ENCODE data around the gene HNRNPA1.
"Not testable (repeated sequence)": the region's sequence is repeated elsewhere in the genome, so short reads cannot be mapped to it uniquely, and the experiment has no call there.

Gene HNRNPA1

GRCh38 chr12:54296393-54297099 lies 16.0 kb downstream of the HNRNPA1 start:
- no peak for DNase-seq (ENCODE audit: low read depth in 2 of 3, low spot score in 2 of 3)

GRCh38 chr12:54298904-54299303 lies 18.4 kb downstream of the HNRNPA1 start:
- no peak for DNase-seq (ENCODE audit: low read depth in 2 of 3, low spot score in 2 of 3)

- no peak for DNase-seq (ENCODE audit: low read depth in 2 of 3, low spot score in 2 of 3)
These were observed 19.1 kb downstream of the HNRNPA1 start for GRCh38 chr12:54299515-54300224.

GRCh38 chr12:54300225-54300731 lies 19.8 kb downstream of the HNRNPA1 start:
- DNase-seq (ENCODE audit: low read depth in 2 of 3, low spot score in 2 of 3) = no peak

GRCh38 chr12:54300732-54301427 lies 20.4 kb downstream of the HNRNPA1 start, which contains the start of gene NFE2:
Gene NFE2 (minus strand): TSS chr12:54301015. CDS start chr12:54295248, 5,767 bp downstream.
- no peak for DNase-seq (ENCODE audit: low read depth in 2 of 3, low spot score in 2 of 3)

- DNase-seq (ENCODE audit: low read depth in 2 of 3, low spot score in 2 of 3) = no peak
These were observed 21.0 kb downstream of the HNRNPA1 start for GRCh38 chr12:54301428-54302048.

GRCh38 chr12:54303640-54304039 lies 23.1 kb downstream of the HNRNPA1 start:
- DNase-seq (ENCODE audit: low read depth in 2 of 3, low spot score in 2 of 3) = no peak

- no peak for DNase-seq (ENCODE audit: low read depth in 2 of 3, low spot score in 2 of 3)
These were observed 23.8 kb downstream of the HNRNPA1 start for GRCh38 chr12:54304187-54304810.

- DNase-seq (ENCODE audit: low read depth in 2 of 3, low spot score in 2 of 3) = no peak
These were observed 26.6 kb downstream of the HNRNPA1 start for GRCh38 chr12:54306925-54307741.

- no peak for DNase-seq (ENCODE audit: low read depth in 2 of 3, low spot score in 2 of 3)
These were observed 30.5 kb downstream of the HNRNPA1 start for GRCh38 chr12:54311051-54311450.

GRCh38 chr12:54312309-54312708 lies 31.8 kb downstream of the HNRNPA1 start:
- not testable (repeated sequence) for DNase-seq (ENCODE audit: low read depth in 2 of 3, low spot score in 2 of 3)

GRCh38 chr12:54321363-54321762 lies 40.8 kb downstream of the HNRNPA1 start:
- no peak for DNase-seq (ENCODE audit: low read depth in 2 of 3, low spot score in 2 of 3)

GRCh38 chr12:54324617-54325441 lies 44.3 kb downstream of the HNRNPA1 start, which contains the start of gene COPZ1:
Gene COPZ1 (plus strand): TSS chr12:54325131. CDS start chr12:54325164, 33 bp downstream.
- DNase-seq (ENCODE audit: low read depth in 2 of 3, low spot score in 2 of 3) = peak; percentile 74 to 81 (median 78)

GRCh38 chr12:54325442-54326109 lies 45.0 kb downstream of the HNRNPA1 start:
- DNase-seq (ENCODE audit: low read depth in 2 of 3, low spot score in 2 of 3) = not testable (repeated sequence)

- DNase-seq (ENCODE audit: low read depth in 2 of 3, low spot score in 2 of 3) = no peak
These were observed 48.2 kb downstream of the HNRNPA1 start for GRCh38 chr12:54328595-54329337.

GRCh38 chr12:54329759-54330158 lies 49.2 kb downstream of the HNRNPA1 start:
- no peak for DNase-seq (ENCODE audit: low read depth in 2 of 3, low spot score in 2 of 3)

GRCh38 chr12:54330442-54330841 lies 49.9 kb downstream of the HNRNPA1 start:
- DNase-seq (ENCODE audit: low read depth in 2 of 3, low spot score in 2 of 3) = no peak

- no peak for DNase-seq (ENCODE audit: low read depth in 2 of 3, low spot score in 2 of 3)
These were observed 50.9 kb downstream of the HNRNPA1 start for GRCh38 chr12:54331461-54331860.

Data from activated CD8-positive, alpha-beta memory T cell treated with anti-CD3 and anti-CD28 coated beads for 48 hours (primary cell).